ENCODE data around the gene KRT6C.
"Not testable (repeated sequence)": the region's sequence is repeated elsewhere in the genome, so short reads cannot be mapped to it uniquely, and the experiment has no call there.

Gene KRT6C

GRCh38 chr12:52493172-52493571 lies 19.6 kb upstream of the KRT6C start, which contains the start of gene KRT6A:
KRT6A (minus strand) TSS chr12:52493257; CDS start chr12:52493188, 69 bp downstream.
- DNase-seq (ENCODE audit: extremely low read depth, low read depth), result no peak
- TF ChIP-seq CTCF (IDR thresholded peaks at IDR 0.05; ENCODE audit: low read depth, low read length, missing control alignments), result no peak
- no peak within 1 kb of the TSS for H3K4me3 ChIP-seq (replicated peaks; ENCODE audit: low read depth, low read length)

GRCh38 chr12:52492405-52492804 lies 18.8 kb upstream of the KRT6C start:
- DNase-seq (ENCODE audit: extremely low read depth, low read depth), result not testable (repeated sequence)

DNA sequence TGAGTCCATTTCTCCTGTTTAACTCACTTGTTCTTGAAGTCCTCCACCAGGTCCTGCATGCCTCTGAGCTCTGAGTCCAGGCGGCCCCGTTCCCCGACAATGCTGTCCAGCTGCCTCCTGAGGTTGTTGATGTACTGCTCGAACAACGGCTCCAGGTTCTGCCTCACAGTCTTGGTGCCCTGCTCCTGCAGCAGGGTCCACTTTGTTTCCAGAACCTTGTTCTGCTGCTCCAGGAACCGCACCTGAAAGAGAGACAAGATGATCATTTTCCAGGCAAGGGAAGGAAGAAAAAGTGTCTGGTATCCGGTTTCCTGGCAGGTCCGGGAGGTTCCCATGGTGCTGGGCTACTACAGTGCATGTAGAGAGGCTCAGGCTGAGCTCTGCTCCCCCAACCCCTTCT lies 17.9 kb upstream of the KRT6C start:
- not testable (repeated sequence) for H3K4me3 ChIP-seq (replicated peaks; ENCODE audit: low read depth, low read length); DNase-seq (ENCODE audit: extremely low read depth, low read depth)

More at GRCh38 chr12:52492405-52492804, 18.8 kb upstream of the KRT6C start:
- not testable (repeated sequence) for H3K4me3 ChIP-seq (replicated peaks; ENCODE audit: low read depth, low read length)

DNA sequence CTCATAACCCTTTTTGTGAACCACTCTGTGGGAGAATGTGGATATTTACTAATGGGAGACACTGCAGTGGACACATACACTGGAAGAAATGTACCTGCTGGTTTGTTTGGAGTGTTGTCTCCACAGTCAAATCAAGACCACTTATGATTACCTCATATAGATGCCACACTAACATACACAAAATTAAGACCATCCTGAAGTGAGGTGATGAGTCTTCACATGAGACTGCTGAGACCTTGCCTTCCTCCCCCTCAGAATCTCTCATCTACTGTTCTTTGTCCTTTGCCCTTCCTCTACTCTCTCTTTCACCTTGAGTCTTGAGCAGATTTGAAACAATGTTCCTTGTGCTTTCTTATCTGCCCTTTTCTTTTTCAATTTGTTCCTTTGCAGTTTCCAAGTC lies 15.1 kb upstream of the KRT6C start:
- no peak overlapping the region for H3K4me3 ChIP-seq (replicated peaks; ENCODE audit: low read depth, low read length)
- TF ChIP-seq CTCF (IDR thresholded peaks at IDR 0.05; ENCODE audit: low read depth, low read length, missing control alignments), result no peak
- no peak for DNase-seq (ENCODE audit: extremely low read depth, low read depth)

DNA sequence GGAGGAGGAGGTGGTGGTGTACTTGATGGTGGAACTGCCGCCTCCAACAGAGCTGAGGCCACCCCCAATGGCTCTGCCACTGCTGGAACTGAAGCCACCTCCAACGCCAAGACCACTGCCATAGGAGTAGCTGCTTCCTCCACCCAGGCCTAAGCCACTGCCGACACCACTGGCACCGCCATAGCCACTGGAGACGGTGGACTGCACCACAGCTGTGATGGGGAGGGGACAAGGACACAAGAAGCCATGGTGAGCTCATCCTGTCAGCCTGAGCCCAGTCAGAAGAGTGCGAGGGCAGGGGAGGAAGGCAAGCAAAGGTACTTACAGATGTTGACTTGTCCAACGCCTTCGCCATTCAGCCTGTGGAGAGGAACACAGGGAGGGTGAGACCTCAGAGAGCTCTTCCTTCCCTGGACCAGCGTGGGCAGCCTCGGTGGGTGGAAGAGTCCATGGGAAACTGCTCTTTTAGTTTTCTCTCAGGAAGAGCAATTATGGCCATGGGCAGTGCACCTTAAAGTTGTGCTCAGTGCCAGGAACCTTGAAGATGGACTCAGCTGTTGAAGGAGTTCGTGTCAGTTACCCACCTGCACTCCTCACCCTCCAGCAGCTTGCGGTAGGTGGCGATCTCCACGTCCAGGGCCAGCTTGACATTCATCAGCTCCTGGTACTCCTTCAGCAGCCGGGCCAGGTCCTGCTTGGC lies 14.3 kb upstream of the KRT6C start:
- not testable (repeated sequence) for DNase-seq (ENCODE audit: extremely low read depth, low read depth); H3K4me3 ChIP-seq (replicated peaks; ENCODE audit: low read depth, low read length)

DNA sequence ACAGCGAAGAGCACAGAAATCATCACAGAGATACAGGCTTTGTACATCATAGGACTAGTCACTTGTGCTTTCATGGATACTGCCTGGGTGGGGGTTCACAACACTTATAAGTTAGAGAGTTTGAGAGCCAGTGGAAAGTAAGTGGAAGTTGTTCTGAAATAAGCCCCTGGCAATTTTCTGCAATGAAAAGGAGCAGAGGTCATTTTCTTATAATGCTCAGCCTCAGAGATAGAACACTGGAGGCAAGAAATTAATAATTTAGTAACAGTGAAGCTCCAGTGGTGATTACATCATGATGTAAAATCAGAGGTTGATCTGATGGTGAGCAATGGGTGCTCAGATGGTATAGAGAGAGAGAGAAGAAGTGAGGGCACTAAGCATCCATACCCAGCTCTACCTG lies 13.6 kb upstream of the KRT6C start:
- no peak for TF ChIP-seq CTCF (IDR thresholded peaks at IDR 0.05; ENCODE audit: low read depth, low read length, missing control alignments)
- no peak overlapping the region for H3K4me3 ChIP-seq (replicated peaks; ENCODE audit: low read depth, low read length)
- DNase-seq (ENCODE audit: extremely low read depth, low read depth), result no peak

GRCh38 chr12:52486166-52487105 lies 12.8 kb upstream of the KRT6C start:
- no peak for TF ChIP-seq CTCF (IDR thresholded peaks at IDR 0.05; ENCODE audit: low read depth, low read length, missing control alignments)

GRCh38 chr12:52480073-52480472 lies 6.5 kb upstream of the KRT6C start:
- no peak overlapping the region for H3K4me3 ChIP-seq (replicated peaks; ENCODE audit: low read depth, low read length)
- TF ChIP-seq CTCF (IDR thresholded peaks at IDR 0.05; ENCODE audit: low read depth, low read length, missing control alignments), result no peak
- no peak for DNase-seq (ENCODE audit: extremely low read depth, low read depth)

More at GRCh38 chr12:52486166-52487105, 12.8 kb upstream of the KRT6C start:
- DNase-seq (ENCODE audit: extremely low read depth, low read depth), result no peak
- no peak overlapping the region for H3K4me3 ChIP-seq (replicated peaks; ENCODE audit: low read depth, low read length)
